SK-N-MC (cell line): ENCODE measurements around the gene NUP35.

Source experiments
- EZH2 ChIP-seq: fragments of 200-600 bp; sonication (generic); IDR thresholded peaks from one replicate; pipeline ENCODE4 v1.6.1; 2017; ENCODE audit warnings: antibody characterized with exemption
- FOXP2 ChIP-seq: optimal IDR thresholded peaks from 2 replicates; pipeline ENCODE3; 2011; ENCODE audit warnings: mild to moderate bottlenecking, moderate library complexity; ENCODE audit not compliant: insufficient read depth; ENCODE audit errors: extremely low read length, control extremely low read depth
- POLR2AphosphoS5 ChIP-seq: IDR thresholded peaks from 2 replicates; pipeline ENCODE4 v1.6.1; 2012; ENCODE audit warnings: mild to moderate bottlenecking, low read depth, low read length, borderline replicate concordance

- TF ChIP-seq POLR2AphosphoS5 (no peak), EZH2 (no peak), FOXP2 (no peak)
Measured at GRCh38 chr2:183157131-183157530, 32.9 kb downstream of the NUP35 start.
